NCI-H345 (cell line): Measurements from ENCODE around the gene C10orf90.
"Not testable (repeated sequence)": the region's sequence is repeated elsewhere in the genome, so short reads cannot be mapped to it uniquely, and the experiment has no call there.

Source experiments
- DNase-seq: peaks from one replicate; lab custom pipeline; 2025; lab: John Stamatoyannopoulos, UW

C10orf90 gene

DNA sequence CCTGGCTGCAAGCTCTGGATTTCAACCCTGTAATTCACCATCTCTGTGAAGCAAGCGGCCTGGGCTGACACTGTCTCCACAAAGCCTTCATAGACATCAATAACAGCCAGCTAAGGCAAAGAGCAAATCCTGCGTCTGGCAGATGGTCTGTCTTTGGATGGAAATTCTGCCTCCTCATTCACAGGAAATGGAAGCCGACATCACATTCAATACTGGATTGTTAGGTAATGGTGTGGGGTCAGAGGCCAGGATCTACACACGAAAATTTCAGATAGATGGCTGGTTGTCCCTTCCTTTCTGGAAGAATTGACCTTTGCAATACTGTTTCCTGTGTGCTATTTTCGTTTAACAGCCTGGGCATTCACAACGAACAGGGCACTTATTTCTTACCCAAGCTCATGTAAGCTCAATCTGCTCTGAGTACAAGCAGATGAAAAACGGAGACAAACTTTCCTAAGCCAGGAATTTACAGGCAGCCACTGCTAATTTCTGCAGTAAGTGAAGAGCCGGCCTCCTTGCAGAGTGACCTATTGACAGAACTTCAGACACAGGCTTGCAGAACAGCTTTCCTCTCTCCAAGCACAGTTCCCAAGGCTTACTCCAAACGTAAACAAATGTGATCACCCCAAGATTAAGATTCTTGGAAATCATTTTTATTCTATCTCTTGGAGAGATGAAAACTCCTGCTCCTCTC, 279.2 kb downstream of the C10orf90 start:
- no peak for DNase-seq

DNA sequence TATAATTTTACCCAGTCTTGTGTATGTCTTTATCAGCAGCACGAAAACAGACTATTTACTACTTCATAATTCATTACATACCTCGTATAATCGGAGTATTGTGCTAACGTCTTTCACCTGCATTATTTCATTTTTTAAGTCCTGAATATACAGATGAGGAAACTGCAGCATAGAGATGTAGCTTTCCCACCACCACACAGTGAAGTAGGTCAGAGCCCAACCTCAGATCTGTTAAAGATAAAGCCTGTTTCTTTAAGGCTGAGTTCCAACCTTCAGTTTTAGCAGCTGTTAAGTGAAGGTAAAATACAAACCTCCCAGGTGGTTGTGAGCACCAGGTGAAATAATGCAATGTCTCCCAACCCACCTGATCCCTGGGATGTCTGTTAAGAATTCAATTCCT, 280.2 kb downstream of the C10orf90 start:
- no peak for DNase-seq

DNA sequence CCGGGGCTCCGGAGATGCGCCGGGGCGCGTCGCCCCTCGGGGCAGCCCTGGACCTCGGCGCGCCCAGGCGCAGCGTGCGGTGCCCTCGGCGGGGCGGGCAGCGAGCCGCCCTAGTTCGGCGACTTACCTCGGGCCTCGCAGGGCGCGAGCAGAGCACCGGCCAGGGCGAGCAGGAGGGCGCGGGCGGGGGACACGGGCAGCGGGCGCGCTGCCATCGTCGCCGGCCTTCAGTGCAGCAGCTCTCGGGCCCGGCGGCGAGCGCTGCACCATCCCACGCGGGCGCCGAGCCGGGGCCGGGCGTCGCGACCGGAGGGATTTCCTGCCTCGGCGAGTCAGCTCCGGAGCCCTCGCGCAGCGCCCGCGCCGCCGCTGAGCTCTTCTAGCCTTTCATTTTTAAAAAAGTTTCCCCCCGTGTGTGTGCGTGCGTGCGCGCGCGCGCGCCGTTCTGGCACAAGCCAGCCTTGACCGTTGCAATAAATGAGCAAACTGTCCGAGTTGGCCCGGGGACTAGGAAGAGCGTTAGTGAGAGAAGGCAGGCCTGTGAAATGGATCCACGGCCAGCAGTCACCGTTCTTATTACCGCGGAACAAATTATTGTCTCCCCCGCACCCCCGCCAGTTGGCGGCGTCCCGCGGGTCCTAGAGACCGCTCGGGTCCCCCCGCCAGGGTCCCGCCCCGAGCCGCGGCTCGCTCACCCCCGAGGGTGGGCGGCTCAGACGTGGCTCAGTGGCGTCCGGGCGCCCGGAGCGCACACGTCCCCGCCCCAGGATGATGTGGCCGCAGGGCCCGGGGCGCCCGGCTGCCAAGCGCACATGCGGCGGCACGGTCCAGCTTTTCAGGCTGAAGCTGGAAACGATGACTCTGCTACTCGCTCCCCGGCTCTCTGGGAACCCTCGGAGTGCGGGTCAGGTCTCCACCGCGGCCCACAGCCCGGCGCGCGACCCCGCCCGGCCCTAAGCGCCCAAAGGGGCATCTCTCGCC, 282.3 kb downstream of the C10orf90 start, which contains the start of gene ADAM12:
Gene ADAM12 (minus strand): TSS at position 547 of the 981 bp plus-strand sequence. CDS start 332 bp downstream, at position 215.
- DNase-seq, result no peak

DNA sequence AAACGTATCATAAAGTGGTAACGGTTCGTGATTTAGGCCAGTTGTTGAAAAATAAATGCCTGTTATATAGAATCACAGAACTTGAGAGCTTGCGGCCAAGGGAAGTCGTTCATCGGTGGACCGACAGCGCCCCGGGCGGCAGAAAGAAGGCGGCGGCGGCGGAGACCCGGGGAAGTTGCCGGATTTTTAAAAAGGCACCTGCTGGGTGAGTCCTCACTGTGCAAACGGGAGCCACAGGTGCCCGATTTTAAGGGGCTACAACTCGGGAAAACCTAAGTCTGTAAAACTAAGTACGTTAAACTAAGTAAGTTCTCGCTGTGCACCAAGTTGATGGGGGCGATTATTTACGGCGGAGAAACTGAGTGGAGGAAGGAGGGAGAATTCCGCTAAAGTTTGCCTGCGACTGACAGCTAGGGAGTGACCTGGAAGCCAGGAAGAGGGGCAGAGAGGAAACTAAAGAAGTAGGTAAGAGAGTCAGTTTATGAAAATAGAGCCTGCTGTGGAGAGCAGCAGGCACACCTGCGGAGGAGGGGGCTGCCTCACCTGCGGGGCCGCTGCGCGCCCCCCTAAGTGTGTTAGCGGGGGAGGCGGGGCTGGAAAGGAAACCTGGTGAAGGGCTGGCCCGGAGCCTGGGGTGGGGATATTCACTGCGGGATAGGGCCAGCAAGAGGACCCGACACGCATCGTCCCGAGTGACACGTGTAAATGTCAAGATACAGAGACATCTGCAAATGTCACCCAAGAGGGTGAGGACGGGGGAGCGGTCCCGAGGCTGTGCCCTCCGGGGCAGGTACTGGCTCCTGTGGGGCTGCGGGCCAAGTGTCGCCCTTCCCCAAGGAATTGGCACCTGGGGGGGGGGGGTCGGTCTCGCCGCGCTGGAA, 283.2 kb downstream of the C10orf90 start:
- DNase-seq, result peak; percentile 52

- no peak for DNase-seq
Observed at GRCh38 chr10:126384269-126384873, 286.1 kb downstream of the C10orf90 start.

DNA sequence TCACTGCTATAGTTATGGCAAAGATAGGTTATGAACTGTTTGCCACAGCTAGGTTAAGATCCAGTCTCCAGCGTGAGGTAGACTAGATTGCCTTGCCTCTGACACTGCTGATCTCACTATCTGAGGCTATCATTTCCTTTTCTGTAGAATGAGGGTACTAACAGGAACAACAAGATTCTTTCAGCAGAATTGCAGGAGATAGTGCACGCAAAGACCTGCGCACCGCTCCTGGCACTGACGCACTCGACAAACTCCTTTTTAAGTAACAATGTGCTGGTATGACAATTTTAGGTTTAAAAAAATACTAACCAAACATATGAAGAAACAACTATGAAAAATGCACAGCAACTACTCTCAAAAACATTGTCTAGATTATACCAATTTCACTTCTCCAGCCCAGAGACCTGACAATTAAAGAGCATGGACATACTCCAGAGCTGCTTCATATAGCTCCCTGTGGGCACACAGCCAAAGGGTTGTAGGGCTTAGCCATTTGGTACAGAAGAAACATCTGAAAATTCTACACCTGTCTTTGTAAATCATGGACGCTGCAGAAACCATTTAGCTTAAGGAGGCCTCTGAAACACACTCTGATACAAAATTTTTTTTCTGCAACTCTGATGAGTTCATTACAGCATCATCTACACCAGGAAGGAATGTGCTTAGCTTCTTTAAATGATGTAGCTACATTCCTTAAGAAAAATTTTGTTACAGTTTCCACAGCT, 290.0 kb downstream of the C10orf90 start:
- no peak for DNase-seq

- DNase-seq, result not testable (repeated sequence)
Observed at GRCh38 chr10:126379166-126379565, 291.3 kb downstream of the C10orf90 start.

- no peak for DNase-seq
Observed at GRCh38 chr10:126376956-126377355, 293.5 kb downstream of the C10orf90 start.

GRCh38 chr10:126375926-126376554, 294.5 kb downstream of the C10orf90 start:
- no peak for DNase-seq

DNA sequence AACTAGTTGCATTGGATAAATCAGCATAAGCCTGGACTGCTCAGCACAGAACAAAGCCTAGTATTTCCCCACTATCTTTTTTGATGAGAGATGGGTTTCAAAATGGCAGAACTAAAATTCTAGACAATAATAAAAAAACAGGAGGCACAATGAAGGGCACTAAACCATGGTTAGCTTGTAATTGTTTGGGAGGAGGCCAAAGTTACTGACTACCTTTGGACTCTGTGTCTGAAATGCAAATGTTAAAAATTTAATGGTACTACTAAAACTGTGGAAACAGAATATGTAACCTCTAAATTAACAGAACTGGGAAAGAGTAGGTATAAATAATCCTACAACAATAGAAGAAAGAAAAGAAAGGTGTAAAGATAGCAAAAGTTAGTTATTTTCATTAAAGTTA, 295.2 kb downstream of the C10orf90 start:
- DNase-seq, result no peak
